Fibroblast of skin of scalp (primary cell): ENCODE measurements around the gene DNAJB5.

Source experiments
- DNase-seq: peaks from one replicate; pipeline ENCODE4 v3.0.0-alpha.2; 2013

Gene DNAJB5

GRCh38 chr9:34985311-34985899, 4.1 kb upstream of the DNAJB5 start:
- DNase-seq = peak; percentile 37

- no peak for DNase-seq
These were observed 3.0 kb upstream of the DNAJB5 start for GRCh38 chr9:34986540-34987047.

GRCh38 chr9:34987160-34987901, 2.2 kb upstream of the DNAJB5 start:
- DNase-seq = no peak

GRCh38 chr9:34988218-34989002, 1.1 kb upstream of the DNAJB5 start:
- DNase-seq = no peak

GRCh38 chr9:34989946-34990635, 546 bp downstream of the DNAJB5 start:
- peak; percentile 65 for DNase-seq

- no peak for DNase-seq
These were observed 1.5 kb downstream of the DNAJB5 start for GRCh38 chr9:34990908-34991606.

GRCh38 chr9:34991607-34992375, 2.2 kb downstream of the DNAJB5 start:
- DNase-seq = no peak

GRCh38 chr9:34992376-34992951, 2.9 kb downstream of the DNAJB5 start:
- peak; percentile 90 for DNase-seq

- peak; percentile 76 for DNase-seq
These were observed 4.1 kb downstream of the DNAJB5 start for GRCh38 chr9:34993502-34994259.

- DNase-seq = peak; percentile 48
These were observed 4.8 kb downstream of the DNAJB5 start for GRCh38 chr9:34994260-34994899.

- no peak for DNase-seq
These were observed 5.5 kb downstream of the DNAJB5 start for GRCh38 chr9:34994900-34995669.

- DNase-seq = no peak
These were observed 6.1 kb downstream of the DNAJB5 start for GRCh38 chr9:34995670-34996060.

- DNase-seq = no peak
These were observed 6.8 kb downstream of the DNAJB5 start for GRCh38 chr9:34996181-34996904.

GRCh38 chr9:34996905-34997279, 7.3 kb downstream of the DNAJB5 start:
- DNase-seq = no peak

- no peak for DNase-seq
These were observed 7.8 kb downstream of the DNAJB5 start for GRCh38 chr9:34997379-34997781.

- DNase-seq = no peak
These were observed 8.7 kb downstream of the DNAJB5 start for GRCh38 chr9:34998266-34998665.

GRCh38 chr9:34999576-34999975, 10.0 kb downstream of the DNAJB5 start:
- DNase-seq = no peak
